AML-193 (cell line): Measurements from ENCODE around the gene SYT1.
"Not testable (repeated sequence)": the region's sequence is repeated elsewhere in the genome, so short reads cannot be mapped to it uniquely, and the experiment has no call there.

Experiments used
- DNase-seq, 2 experiments: peaks; one replicate each; lab custom pipeline; 2025; lab: John Stamatoyannopoulos, UW

Gene SYT1

GRCh38 chr12:79406993-79407392 lies 542.4 kb downstream of the SYT1 start:
- no peak for DNase-seq

- peak; percentile 31 to 47 for DNase-seq
These were observed 543.4 kb downstream of the SYT1 start for GRCh38 chr12:79407671-79408622.

- no peak for DNase-seq
These were observed 544.1 kb downstream of the SYT1 start for GRCh38 chr12:79408689-79409088.

- DNase-seq: no peak
These were observed 545.0 kb downstream of the SYT1 start for GRCh38 chr12:79409562-79409961.

- no peak for DNase-seq
These were observed 547.2 kb downstream of the SYT1 start for GRCh38 chr12:79411791-79412190.

- no peak for DNase-seq
These were observed 549.2 kb downstream of the SYT1 start for GRCh38 chr12:79413796-79414195.

- no peak for DNase-seq
These were observed 549.7 kb downstream of the SYT1 start for GRCh38 chr12:79414252-79414651.

GRCh38 chr12:79415321-79415720 lies 550.7 kb downstream of the SYT1 start:
- no peak for DNase-seq

GRCh38 chr12:79415746-79416435 lies 551.3 kb downstream of the SYT1 start:
- no peak for DNase-seq

- peak; percentile 5 to 12 for DNase-seq
These were observed 555.6 kb downstream of the SYT1 start for GRCh38 chr12:79420146-79420618.

- no peak for DNase-seq
These were observed 556.7 kb downstream of the SYT1 start for GRCh38 chr12:79421236-79421740.

- DNase-seq: no peak
These were observed 557.7 kb downstream of the SYT1 start for GRCh38 chr12:79422060-79422812.

GRCh38 chr12:79423560-79423959 lies 559.0 kb downstream of the SYT1 start:
- DNase-seq: no peak

- DNase-seq: no peak
These were observed 559.6 kb downstream of the SYT1 start for GRCh38 chr12:79424109-79424721.

- DNase-seq: no peak
These were observed 561.5 kb downstream of the SYT1 start for GRCh38 chr12:79426121-79426520.

- not testable (repeated sequence) for DNase-seq
These were observed 562.2 kb downstream of the SYT1 start for GRCh38 chr12:79426744-79427143.

- no peak for DNase-seq
These were observed 569.0 kb downstream of the SYT1 start for GRCh38 chr12:79433465-79434072.

GRCh38 chr12:79434561-79434960 lies 570.0 kb downstream of the SYT1 start:
- no peak for DNase-seq

- DNase-seq: no peak
These were observed 571.2 kb downstream of the SYT1 start for GRCh38 chr12:79435742-79436141.

- no peak for DNase-seq
These were observed 574.1 kb downstream of the SYT1 start for GRCh38 chr12:79438480-79439174.
